Left ventricle myocardium inferior (tissue), 1 donor: ENCODE results near the gene BMAL1. TPM values are rescaled to one million over a fixed set of nuclear protein-coding genes. Genes with fewer than 3 reads are reported as not detected.
"Not testable (repeated sequence)": the region's sequence is repeated elsewhere in the genome, so short reads cannot be mapped to it uniquely, and the experiment has no call there.

Experiments used
- DNase-seq: peaks from one replicate; pipeline ENCODE4 v3.0.0-alpha.2; 2020
- H3K27ac ChIP-seq: fragments of 200-600 bp; replicated peaks from 2 replicates; pipeline ENCODE4 v1.8.0; 2021
- H3K27me3 ChIP-seq: fragments of 200-600 bp; 2 replicates; pipeline ENCODE4 v1.8.0; 2021; ENCODE audit warnings: low read depth
- H3K36me3 ChIP-seq: fragments of 200-600 bp; 2 replicates; pipeline ENCODE4 v1.8.0; 2021
- H3K4me1 ChIP-seq: fragments of 200-600 bp; 2 replicates; pipeline ENCODE4 v1.8.0; 2021
- H3K4me3 ChIP-seq: fragments of 200-600 bp; 2 replicates; pipeline ENCODE4 v1.8.0; 2021; ENCODE audit warnings: mild to moderate bottlenecking, moderate library complexity
- H3K9me3 ChIP-seq: fragments of 200-600 bp; replicated peaks from 2 replicates; pipeline ENCODE4 v1.8.0; 2021
- CTCF ChIP-seq: fragments of 200-600 bp; IDR thresholded peaks from 2 replicates; pipeline ENCODE4 v1.8.0; 2021; ENCODE audit warnings: antibody characterized with exemption, mild to moderate bottlenecking, borderline replicate concordance
- intact Hi-C: fragments of 100-400 bp; cut with micrococcal nuclease; formaldehyde crosslinking; loops from one replicate; pipeline ENCODE4 v1.11.0; 2022
- total RNA-seq: library from RNA; stranded (reverse); fragmentation: NEBNext Ultra II Directional; extraction: Animal tissue kit (Norgen Biotek cat#: 25700); gene quantifications from one replicate; pipeline ENCODE4 v1.2.1, GENCODE V29; 2021
- donor health status: DM: no; HTN: yes; CAD: no; lungs with severe emphysema.

BMAL1 gene
- total RNA-seq, 1 donor from 2014 or later, result 7.1 TPM

GRCh38 chr11:13382751-13383150 is 105.2 kb downstream of the BMAL1 start:
- intact Hi-C loops, result no loop called here
- peaks cover 84% of the 10 kb centered on the region for H3K36me3 ChIP-seq
- TF ChIP-seq CTCF, result no peak

GRCh38 chr11:13384908-13385640 is 107.5 kb downstream of the BMAL1 start:
- no peaks in the 10 kb centered on the region for H3K9me3 ChIP-seq
- no peak overlapping the region for H3K4me3 ChIP-seq
- no peaks in the 10 kb centered on the region for H3K27me3 ChIP-seq
- intact Hi-C loops, result no loop called here
- no peak for DNase-seq
- peaks cover 13% of the 10 kb centered on the region for H3K4me1 ChIP-seq
- TF ChIP-seq CTCF, result peak; percentile 72
- H3K36me3 ChIP-seq, result peaks cover 82% of the 10 kb centered on the region
- H3K27ac ChIP-seq, result no peak overlapping the region

More at GRCh38 chr11:13382751-13383150, 105.2 kb downstream of the BMAL1 start:
- H3K27ac ChIP-seq, result no peak overlapping the region
- H3K9me3 ChIP-seq, result no peaks in the 10 kb centered on the region
- no peaks in the 10 kb centered on the region for H3K27me3 ChIP-seq
- DNase-seq, result no peak
- peaks cover 13% of the 10 kb centered on the region for H3K4me1 ChIP-seq
- H3K4me3 ChIP-seq, result no peak overlapping the region

GRCh38 chr11:13386567-13386966 is 109.0 kb downstream of the BMAL1 start:
- Histone ChIP-seq H3K36me3 (peaks cover 73% of the 10 kb centered on the region), H3K9me3 (no peaks in the 10 kb centered on the region), H3K27me3 (no peaks in the 10 kb centered on the region), H3K4me1 (peaks cover 13% of the 10 kb centered on the region), H3K4me3 (no peak overlapping the region), H3K27ac (no peak overlapping the region)
- no peak for TF ChIP-seq CTCF
- DNase-seq, result no peak
- intact Hi-C loops, result no loop called here

DNA sequence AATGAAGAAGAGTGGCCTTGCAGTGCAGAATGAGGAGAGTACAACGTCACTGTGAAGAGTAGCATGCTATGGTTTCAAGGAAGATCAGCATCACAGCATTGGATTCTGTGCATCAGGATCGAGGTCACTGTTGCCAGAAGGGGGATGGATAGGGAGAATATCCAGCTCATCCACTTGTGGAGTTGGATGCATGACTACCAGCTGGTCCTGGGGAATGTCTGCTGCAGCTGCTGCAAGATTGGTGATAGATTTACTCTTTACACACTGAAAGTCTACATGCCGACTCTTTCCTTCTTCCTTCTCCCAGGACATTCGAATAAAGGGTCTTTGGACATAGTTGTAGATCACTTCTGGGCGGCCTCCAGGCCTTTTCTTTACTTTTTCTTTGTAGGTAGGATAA is 111.2 kb downstream of the BMAL1 start:
- Histone ChIP-seq H3K4me1 (peaks cover 13% of the 10 kb centered on the region), H3K9me3 (no peaks in the 10 kb centered on the region), H3K27ac (no peak overlapping the region), H3K27me3 (no peaks in the 10 kb centered on the region), H3K4me3 (no peak overlapping the region), H3K36me3 (peaks cover 59% of the 10 kb centered on the region)
- no peak for TF ChIP-seq CTCF
- intact Hi-C loops, result no loop called here
- DNase-seq, result no peak

GRCh38 chr11:13391217-13391616 is 113.6 kb downstream of the BMAL1 start:
- H3K36me3 ChIP-seq, result peaks cover 46% of the 10 kb centered on the region
- intact Hi-C loops, result no loop called here
- H3K4me1 ChIP-seq, result no peaks in the 10 kb centered on the region
- no peaks in the 10 kb centered on the region for H3K9me3 ChIP-seq
- TF ChIP-seq CTCF, result no peak
- H3K27me3 ChIP-seq, result no peaks in the 10 kb centered on the region
- DNase-seq, result no peak
- no peak overlapping the region for H3K4me3 ChIP-seq
- no peak overlapping the region for H3K27ac ChIP-seq

DNA sequence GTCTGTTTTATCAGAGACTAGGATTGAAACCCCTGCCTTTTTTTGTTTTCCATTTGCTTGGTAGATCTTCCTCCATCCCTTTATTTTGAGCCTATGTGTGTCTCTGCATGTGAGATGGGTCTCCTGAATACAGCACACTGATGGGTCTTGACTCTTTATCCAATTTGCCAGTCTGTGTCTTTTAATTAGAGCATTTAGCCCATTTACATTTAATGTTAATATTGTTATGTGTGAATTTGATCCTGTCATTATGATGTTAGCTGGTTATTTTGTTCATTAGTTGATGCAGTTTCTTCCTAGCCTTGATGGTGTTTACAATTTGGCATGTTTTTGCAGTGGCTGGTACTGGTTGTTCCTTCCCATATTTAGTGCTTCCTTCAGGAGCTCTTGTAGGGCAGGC is 120.7 kb downstream of the BMAL1 start:
- peaks cover 37% of the 10 kb centered on the region for H3K36me3 ChIP-seq
- H3K27ac ChIP-seq, H3K4me3 ChIP-seq, H3K4me1 ChIP-seq, H3K9me3 ChIP-seq, DNase-seq, H3K27me3 ChIP-seq, intact Hi-C loops: not testable (repeated sequence)
